ENCODE results near the gene LNPK.
"Not testable (repeated sequence)": the region's sequence is repeated elsewhere in the genome, so short reads cannot be mapped to it uniquely, and the experiment has no call there.

The LNPK gene

DNA sequence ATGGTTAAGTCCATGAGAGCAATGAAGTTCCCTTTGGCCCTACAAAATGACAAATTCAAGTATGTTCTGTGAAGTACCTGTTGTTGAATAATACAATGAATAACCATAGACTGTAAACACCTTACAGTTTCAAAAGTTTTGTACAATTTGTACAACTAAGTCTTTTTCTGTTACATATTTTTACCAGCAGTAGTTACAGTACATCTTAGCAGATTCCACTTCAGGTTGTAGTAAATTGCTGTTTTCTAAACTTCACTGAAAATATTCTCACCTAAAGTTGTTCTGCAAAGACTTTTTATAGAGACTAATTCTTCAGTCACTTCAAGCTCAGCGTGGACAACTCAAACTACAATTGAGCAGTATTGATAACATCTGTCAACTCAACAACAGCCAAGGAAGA is 28.7 kb downstream of the LNPK start:
- no peak for DNase-seq (ENCODE audit: low spot score)

DNA sequence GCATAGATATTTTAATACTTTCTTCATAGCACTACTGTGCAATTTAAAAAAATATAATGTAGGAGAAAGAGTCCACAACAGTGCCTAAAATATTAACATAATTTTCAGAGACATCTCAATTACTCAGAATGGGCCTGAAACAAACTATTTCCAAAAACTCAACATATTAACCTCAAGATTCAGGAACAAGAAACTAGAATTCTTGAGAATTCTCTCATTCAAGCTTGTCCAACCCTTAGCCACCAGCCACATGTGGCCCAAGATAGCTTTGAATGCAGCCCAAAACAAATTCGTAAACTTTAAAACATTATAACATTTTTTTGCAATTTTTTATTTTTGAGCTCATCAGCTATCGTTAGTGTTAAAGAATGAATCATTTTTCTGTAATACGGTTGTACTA is 35.2 kb downstream of the LNPK start:
- DNase-seq (ENCODE audit: low spot score) = no peak

DNA sequence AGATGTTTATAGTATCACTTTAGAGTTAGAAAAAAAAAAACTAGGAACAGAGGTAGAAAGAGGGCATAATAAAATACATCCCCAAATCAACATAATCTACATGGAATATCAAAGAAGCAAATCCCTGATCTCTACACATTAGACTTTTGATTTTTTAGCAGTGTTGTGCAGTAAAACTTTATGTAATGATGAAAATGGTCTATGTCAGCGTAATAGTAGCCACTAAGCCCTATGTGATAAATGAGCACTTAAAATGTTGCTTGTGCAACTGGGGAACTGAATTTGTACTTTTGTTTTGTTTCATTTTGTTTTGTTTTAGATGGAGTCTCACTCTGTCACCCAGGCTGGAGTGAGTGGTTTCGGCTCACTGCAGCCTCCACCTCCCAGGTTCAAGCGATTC is 36.3 kb downstream of the LNPK start:
- DNase-seq (ENCODE audit: low spot score) = no peak

DNA sequence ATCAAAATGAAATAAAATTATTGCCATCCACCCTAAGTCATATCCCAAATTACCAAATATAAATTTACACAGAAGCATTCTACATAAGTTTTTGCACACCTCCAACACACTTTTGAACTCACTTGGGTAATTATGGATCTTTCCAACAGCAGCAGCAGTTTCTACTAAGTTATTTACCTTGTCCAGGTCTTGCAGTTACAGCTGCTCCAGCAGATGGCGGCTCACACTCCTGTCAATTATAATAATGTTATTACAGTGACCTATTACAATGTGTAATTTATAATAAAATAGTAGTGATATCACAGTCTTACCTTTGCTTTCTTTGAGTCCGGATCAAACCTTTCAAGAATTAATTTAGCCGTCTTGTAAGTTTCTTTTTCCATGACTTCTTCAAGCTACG is 37.9 kb downstream of the LNPK start:
- DNase-seq (ENCODE audit: low spot score) = no peak

DNA sequence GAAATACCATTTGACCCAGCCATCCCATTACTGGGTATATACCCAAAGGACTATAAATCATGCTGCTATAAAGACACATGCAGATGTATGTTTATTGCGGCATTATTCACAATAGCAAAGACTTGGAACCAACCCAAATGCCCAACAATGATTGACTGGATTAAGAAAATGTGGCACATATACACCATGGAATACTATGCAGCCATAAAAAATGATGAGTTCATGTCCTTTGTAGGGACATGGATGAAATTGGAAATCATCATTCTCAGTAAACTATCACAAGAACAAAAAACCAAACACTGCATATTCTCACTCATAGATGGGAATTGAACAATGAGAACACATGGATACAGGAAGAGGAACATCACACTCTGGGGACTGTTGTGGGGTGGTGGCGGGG is 38.9 kb downstream of the LNPK start:
- not testable (repeated sequence) for DNase-seq (ENCODE audit: low spot score)

DNA sequence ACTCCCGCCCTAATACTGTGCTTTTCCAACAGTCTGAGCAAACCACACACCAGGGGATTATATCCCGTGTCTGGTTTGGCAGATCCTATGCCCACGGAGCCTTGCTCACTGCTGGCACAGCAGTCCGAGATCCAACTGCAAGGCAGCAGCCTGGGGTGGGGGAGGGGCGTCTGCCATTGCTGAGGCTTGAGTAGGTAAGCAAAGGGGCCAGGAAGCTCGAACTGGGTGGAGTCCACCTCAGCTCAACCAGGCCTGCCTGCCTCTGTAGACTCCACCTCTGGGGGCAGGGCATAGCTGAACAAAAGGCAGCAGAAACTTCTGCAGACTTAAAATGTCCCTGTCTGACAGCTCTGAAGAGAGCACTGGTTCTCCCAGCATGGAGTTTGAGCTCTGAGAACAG is 44.2 kb downstream of the LNPK start:
- no peak for DNase-seq (ENCODE audit: low spot score)

DNA sequence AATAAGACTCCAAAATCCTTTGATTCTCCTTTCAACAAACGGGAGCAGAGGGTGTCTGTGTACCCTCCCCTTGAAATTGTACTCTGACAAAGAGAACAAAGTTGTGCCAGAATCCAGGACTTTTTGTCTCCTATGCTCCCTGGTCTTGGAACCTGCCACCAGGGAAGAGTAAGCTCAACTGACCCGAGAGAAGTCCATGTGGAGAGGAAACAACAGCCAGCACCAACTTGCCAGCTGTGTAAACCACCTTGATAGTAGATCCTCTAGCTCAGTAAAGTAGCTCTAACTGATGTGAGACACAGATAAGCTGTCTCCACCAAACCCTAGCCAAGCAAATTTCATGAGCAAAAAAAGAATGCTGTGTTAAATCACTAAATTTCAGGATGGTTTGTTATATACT is 46.9 kb downstream of the LNPK start:
- DNase-seq (ENCODE audit: low spot score) = no peak

DNA sequence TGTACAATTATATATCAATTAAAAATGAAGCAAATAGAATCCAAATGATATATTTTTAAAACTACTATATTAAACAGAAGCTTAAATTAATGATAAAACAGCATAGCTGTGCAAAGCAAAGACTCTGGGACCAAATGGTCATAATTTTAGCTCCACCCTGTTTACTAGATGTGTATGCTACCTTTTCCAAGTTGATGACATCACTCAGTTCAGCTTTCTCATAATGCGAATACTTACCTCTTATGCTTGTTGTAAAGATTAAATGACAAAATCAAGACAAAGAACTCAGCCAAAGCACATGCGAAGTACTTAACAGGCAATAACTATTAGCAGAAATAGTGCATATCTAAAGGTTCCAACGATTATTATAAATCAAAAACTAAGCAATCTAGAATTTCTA is 51.6 kb downstream of the LNPK start:
- DNase-seq (ENCODE audit: low spot score) = no peak

DNA sequence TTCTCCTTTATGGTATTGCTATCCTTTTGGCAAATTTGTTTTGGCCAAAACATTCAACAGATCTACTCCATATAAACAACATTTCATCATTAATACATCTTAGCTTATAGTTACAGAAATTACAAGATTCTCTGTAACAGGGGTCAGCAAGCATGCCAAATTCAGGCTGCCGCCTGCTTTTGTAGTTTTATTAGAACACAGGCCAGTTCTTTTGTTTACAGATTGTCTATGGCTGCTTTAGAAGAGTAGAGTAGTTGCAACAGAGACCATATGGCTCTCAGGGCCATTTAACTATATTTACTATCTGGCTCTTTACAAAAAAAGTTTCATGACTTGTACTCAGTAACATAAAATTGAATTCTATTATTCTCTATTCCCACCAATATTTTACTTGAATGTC is 53.9 kb downstream of the LNPK start:
- no peak for DNase-seq (ENCODE audit: low spot score)

DNA sequence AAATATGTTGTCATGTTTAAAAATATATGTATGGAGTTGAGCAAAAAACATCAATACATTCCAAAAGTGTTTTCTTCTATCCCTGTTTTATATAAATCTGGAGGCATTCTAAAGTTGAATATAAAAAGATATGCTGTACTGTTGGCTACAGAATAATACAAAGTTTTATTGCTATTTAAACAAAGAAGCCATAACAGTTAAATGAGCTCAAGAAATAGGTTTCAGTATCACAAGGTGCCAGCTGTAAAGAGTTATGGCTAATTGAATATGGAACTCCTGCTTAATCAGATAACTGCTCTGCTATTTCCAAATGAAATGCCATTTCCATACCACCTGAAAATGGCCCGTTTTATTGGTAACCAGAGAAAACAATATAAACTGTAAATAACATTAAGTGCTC is 55.0 kb downstream of the LNPK start:
- DNase-seq (ENCODE audit: low spot score) = no peak

DNA sequence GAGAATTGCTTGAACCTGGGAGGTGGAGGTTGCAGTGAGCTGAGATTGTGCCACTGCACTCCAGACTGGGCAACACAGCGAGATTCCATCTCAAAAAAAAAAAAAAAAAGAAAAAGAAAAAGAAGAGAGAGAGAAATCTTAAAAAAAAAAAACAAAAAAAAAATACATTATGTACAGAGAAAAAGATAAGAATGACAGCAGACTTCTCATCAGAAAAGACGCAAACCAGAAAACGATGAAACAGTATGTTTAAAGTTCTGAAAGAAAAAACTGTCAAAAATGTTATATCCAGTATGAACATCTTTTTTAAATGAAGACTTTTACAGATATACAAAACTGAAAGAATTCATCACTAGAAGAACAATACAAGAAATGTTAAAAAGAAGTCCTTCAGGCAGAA is 60.4 kb downstream of the LNPK start:
- no peak for DNase-seq (ENCODE audit: low spot score)

DNA sequence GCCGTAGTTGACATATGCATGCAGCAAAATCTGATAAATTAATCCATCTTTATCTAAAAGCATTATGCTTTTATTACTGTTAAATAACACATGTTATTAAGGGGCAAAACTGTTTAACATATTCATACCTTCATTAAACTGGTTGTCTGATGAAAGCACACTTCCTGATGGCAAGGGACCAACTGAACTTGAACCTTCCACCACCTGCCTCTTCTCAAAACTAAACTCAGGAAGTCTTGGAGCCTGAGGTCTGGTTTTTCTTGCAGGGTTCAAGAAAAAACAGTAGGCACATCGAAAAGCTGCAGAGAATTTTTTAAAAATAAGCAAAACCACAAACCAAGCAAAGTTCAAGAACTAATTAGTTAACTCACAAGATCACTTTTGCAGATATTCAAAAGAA is 64.9 kb downstream of the LNPK start:
- DNase-seq (ENCODE audit: low spot score) = no peak

DNA sequence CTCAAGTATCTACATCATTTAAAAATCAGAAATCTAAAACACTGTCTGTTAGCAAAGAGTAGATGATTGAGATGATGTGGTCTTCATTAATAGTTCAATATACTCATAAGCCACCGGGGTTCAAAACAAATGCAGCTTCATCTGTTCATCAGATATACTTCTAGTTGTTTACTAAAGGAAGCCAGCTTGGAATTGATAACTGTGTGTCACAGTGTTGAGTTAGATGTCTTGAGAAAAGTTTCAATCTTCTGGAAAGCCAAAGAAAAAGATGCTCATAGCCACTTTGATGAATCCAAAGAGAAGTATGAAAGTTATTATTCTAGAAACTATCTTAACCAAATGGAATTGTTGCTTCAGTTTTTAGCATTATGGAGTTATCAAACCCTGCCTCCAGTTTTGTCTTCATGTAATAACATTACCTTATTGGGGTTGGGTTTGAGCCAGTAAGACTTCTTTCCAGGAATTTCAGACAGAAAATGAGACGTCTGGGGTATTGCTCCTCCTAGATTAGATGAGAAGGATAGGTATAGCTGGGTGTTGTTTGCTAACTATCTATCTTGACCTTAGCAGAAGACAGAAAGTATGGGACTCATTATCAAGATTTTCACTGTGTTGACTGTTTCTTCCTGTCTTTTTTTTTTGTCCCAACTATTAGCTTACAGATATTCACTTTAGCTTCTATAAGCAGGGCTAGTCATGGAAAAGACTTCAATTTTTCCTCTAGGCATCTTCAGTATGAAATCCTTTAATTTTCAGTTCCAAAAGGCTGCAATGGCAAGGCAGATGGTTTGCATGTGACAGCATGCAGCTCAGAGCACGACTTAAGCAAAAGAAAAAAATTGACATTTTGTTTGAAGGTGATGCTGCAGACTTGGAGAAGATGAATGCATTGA is 66.5 kb downstream of the LNPK start:
- no peak for DNase-seq (ENCODE audit: low spot score)

DNA sequence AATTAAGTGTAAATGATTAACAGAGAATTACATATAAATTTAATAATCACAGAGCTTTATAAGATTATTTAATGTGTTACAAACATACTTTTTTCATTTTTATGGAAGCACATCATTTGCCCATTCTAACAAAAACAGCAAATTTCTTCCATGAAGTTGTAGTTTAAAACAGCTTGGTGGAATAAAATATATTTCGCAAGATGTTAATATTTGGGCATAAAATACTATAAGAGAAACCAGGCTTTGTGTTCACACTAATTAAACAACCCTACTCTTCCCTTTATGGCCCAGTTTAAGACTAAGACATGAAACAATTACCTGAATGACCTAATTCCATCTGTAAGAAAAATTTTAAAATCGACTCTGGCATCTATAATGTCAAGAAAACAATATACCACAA is 69.4 kb downstream of the LNPK start:
- no peak for DNase-seq (ENCODE audit: low spot score)

DNA sequence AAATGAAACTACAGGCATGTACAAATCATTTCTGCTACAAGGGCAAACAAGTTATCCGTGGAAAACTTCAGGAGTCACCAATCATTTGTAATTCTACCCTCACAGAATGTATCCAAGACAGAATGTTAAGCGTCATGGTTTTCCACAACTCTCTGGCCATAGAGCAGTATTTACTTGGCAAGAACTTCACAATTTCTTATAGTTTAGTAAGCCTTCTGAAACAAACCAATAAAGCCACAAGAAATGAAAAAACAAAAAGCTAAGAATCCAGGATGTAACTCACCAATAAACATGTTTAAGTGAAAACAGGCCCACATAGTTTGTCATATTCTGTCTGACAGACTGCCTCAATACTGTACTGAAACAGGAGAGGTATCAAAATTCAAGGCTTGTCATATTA is 70.3 kb downstream of the LNPK start:
- no peak for DNase-seq (ENCODE audit: low spot score)

DNA sequence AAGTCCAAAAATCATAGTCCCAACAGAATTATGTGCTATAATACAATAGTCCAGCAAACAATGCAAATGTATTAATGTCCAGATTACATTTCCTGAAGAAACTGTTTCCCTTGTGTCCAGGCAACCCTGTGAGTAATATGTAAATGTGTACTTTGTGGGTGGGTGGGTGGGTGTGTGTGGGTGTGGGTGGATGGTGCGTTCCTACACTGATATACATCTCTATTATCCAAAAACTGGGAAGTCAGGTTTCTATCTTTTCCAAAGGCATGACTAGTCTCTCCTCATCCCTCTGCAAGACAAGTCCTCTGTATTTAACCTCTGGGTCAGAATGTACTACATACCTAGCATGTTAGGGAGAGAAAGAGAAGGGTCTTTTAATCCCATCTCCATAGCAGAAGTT is 71.6 kb downstream of the LNPK start:
- DNase-seq (ENCODE audit: low spot score) = no peak

DNA sequence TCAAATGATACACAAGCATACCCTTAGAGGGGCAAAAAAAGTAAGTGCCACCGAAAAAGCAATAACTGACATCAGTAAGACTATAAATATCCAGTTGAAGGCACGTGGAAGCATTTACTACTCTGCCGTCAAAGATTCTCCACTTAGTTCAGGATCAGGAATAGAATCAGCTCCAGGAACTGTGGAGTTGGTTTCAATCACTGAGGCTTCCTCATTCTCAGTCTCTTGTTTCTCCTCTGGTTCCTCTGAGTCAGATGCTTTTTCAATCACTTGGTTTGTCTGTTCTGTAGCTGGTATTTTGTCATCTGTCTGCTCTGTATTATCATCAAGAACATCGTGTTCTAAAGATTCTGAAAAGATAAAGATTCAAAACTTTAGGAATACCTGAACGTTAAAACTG is 72.2 kb downstream of the LNPK start:
- DNase-seq (ENCODE audit: low spot score) = no peak

DNA sequence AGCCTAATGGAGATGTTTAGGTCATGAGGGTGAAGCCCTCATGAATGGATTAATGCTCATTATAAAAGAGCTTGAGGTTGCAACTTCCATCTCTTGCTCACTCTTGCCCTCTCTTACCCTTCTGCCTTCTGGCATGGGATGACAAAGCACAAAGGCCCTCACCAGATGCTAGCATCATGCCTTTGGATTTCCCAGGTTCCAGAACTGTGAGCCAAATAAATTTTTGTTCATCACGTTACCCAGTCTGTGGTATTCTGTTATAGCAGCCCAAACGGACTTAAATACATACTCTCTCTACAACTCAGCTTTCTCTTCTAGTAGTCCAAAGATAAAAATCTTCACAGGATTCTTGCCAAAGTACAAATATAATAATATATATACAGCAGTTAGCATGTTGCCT is 75.8 kb downstream of the LNPK start:
- DNase-seq (ENCODE audit: low spot score) = no peak

DNA sequence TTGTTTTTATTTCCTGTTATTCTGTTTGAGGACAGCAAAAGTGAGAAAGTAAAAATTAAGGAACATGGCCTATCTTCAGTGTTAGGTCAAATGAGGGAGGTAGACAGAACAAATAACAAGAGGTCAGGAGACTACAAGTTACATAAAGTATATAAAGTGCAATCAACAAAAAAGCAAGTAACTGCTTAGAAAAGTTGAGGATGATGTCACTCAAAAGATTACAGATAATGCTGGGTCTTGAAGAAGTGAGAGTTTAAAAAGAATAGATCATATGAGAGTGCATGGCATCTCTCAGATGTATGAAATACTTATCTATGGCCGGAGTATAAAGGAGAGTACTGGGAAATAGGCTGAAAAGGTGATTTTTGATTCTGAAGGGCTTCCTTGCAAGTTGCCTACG is 79.9 kb downstream of the LNPK start:
- DNase-seq (ENCODE audit: low spot score) = no peak

DNA sequence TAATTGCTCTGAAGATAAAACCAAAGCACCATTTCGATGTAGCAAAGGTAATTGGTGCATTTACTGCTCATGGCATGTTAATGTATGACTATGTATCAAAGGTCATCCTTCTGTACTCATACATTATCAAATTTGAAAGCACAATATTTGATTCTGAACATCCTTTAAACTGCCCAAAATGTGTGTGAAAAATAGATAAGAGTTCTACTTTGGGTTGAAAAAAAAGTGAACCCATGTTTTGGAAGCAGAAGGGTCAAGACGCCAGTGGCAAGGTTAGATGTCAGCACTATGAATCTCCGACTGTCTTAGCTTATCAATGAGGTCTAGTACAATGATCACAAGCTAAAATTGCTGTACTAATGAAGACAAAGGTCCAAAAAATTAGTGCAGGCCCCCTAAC is 83.1 kb downstream of the LNPK start:
- no peak for DNase-seq (ENCODE audit: low spot score)

DNA sequence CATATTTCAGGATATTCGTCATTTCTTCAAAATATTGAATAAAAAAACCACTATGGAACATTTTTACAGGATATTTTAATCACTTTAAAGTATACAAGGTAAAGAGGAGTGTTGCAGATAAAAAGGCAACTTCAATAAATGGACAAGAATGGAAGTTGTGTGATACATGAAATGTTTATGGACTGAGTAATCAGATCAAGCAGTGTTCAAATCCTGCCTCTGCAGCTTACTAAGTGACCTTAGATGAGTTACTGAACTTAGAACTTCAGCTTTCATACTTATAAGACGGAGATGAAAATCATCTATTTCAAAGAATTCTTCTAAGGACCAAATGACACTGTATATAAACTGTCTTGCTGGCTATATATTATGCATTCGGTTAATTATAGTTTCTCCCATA is 87.2 kb downstream of the LNPK start:
- no peak for DNase-seq (ENCODE audit: low spot score)

DNA sequence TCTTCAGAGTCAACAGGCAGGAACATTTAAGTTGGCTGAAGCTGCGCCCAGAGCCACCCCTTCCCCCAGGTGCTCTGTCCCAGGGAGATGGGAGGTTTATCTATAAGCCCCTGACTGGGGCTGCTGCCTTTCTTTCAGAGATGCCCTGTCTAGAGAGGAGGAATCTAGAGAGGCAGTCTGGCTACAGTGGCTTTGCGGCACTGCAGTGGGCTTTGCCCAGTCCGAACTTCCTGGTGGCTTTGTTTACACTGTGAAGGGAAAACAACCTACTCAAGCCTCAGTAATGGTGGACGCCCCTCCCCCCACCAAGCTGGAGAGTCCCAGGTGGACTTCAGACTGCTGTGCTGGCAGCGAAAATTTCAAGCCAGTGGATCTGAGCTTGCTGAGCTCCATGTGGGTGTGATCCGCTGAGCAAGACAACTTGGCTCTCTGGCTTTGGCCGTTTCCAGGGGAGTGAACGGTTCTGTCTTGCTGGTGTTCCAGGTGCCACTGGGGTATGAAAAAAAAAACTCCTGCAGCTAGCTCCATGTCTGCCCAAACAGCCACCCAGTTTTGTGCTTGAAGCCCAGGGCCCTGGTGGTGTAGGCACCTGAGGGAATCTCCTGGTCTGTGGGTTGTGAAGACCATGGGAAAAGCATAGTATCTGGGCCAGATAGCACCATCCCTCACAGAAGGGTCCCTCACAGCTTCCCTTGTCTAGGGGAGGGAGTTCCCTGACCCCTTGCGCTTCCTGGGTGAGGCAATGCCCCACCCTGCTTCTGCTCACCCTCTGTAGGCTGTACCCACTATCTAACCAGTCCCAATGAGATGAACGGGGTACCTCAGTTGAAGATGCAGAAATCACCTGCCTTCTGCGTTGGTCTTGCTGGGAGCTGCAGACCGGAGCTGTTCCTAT is 88.0 kb downstream of the LNPK start:
- not testable (repeated sequence) for DNase-seq (ENCODE audit: low spot score)

DNA sequence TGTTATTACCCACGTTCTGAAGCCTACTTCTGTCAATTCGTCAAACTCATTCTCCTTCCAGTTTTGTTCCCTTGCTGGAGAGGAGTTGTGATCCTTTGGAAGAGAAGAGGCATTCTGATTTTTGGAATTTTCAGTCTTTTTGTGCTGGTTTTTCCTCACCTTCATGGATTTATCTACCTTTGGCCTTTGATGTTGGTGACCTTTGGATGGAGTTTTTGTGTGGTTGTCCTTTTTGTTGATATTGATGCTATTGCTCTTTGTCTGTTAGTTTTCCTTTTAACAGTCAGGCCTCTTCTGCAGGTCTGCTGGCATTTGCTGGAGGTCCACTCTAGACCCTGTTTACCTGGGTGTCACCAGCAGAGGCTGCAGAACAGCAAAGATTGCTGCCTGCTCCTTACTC is 88.8 kb downstream of the LNPK start:
- DNase-seq (ENCODE audit: low spot score) = not testable (repeated sequence)
